Neural progenitor cell (in vitro differentiated cells): Measurements from ENCODE around the gene PPP1R13L.

Source experiments
- EZH2phosphoT487 ChIP-seq: fragments of 200-600 bp; sonication (generic); IDR thresholded peaks from 2 replicates; pipeline ENCODE4 v1.6.1; 2017; ENCODE audit warnings: antibody characterized with exemption
- TF ChIP-seq, protein P1 (sequence below): fragments of 200-600 bp; sonication (generic); IDR thresholded peaks from 2 replicates; pipeline ENCODE4 v1.5.1; 2017; ENCODE audit warnings: antibody characterized with exemption, mild to moderate bottlenecking

GRCh38 chr19:45391871-45392665 is 12.8 kb downstream of the PPP1R13L start:
- no peak for TF ChIP-seq EZH2phosphoT487
- TF ChIP-seq, protein P1, sequence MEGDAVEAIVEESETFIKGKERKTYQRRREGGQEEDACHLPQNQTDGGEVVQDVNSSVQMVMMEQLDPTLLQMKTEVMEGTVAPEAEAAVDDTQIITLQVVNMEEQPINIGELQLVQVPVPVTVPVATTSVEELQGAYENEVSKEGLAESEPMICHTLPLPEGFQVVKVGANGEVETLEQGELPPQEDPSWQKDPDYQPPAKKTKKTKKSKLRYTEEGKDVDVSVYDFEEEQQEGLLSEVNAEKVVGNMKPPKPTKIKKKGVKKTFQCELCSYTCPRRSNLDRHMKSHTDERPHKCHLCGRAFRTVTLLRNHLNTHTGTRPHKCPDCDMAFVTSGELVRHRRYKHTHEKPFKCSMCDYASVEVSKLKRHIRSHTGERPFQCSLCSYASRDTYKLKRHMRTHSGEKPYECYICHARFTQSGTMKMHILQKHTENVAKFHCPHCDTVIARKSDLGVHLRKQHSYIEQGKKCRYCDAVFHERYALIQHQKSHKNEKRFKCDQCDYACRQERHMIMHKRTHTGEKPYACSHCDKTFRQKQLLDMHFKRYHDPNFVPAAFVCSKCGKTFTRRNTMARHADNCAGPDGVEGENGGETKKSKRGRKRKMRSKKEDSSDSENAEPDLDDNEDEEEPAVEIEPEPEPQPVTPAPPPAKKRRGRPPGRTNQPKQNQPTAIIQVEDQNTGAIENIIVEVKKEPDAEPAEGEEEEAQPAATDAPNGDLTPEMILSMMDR = no peak
